Sigmoid colon (tissue), 7 donors: ENCODE data around the gene MACROD2. TPM values are rescaled to one million over a fixed set of nuclear protein-coding genes. Genes with fewer than 3 reads are reported as not detected.

ENCODE experiments used
- DNase-seq: peaks from one replicate; pipeline ENCODE4 v3.0.0-alpha.2; 2019
- H3K27ac ChIP-seq, 4 donors: fragments of 200-600 bp; sonication (generic); one replicate each; pipeline ENCODE4 v1.5.1; 2016 to 2019; ENCODE audit warnings: mild to moderate bottlenecking in 1 of 4
- H3K27me3 ChIP-seq, 3 donors: fragments of 200-600 bp; sonication (generic); one replicate each; pipeline ENCODE4 v1.5.1; 2019; ENCODE audit warnings: mild to moderate bottlenecking in 1 of 3
- H3K36me3 ChIP-seq, 4 donors: fragments of 200-600 bp; sonication (generic); one replicate each; pipeline ENCODE4 v1.5.1; 2016 to 2019
- H3K4me1 ChIP-seq, 4 donors: fragments of 200-600 bp; sonication (generic); one replicate each; pipeline ENCODE4 v1.5.1; 2017 to 2019
- H3K4me3 ChIP-seq, 4 donors: fragments of 200-600 bp; sonication (generic); one replicate each; pipeline ENCODE4 v1.5.1; 2017 to 2019; ENCODE audit warnings: mild to moderate bottlenecking in 2 of 4, moderate library complexity in 1 of 4
- H3K9me3 ChIP-seq, 4 donors: fragments of 200-600 bp in 3 of 4; sonication (generic) in 3 of 4; one replicate each; pipeline versions ENCODE4 v1.5.1 to v1.6.1; 2013 to 2019
- EP300 ChIP-seq, 4 donors: sonication (generic); formaldehyde crosslinking; IDR thresholded peaks; one replicate each; pipeline ENCODE4 v1.6.1; 2017; ENCODE audit warnings: antibody characterized with exemption in 4 of 4
- POLR2A ChIP-seq, 2 donors: fragments of 450-650 bp; IDR thresholded peaks; one replicate each; pipeline ENCODE4 v1.6.1; 2016; ENCODE audit warnings: antibody characterized with exemption in 2 of 2, mild to moderate bottlenecking in 2 of 2, moderate library complexity in 2 of 2
- POLR2AphosphoS5 ChIP-seq, 4 donors: sonication (generic); formaldehyde crosslinking; IDR thresholded peaks; one replicate each; pipeline ENCODE4 v1.6.1; 2017; ENCODE audit warnings: antibody characterized with exemption in 4 of 4
- WGBS, 2 donors: extraction: QIAGEN DNeasy Blood & Tissue Kit; methylation state at CpG; one replicate each; pipeline ENCODE4 v1.1.7; 2013; 5-methylcytosine and 5-hydroxymethylcytosine counted together
- intact Hi-C: fragments of 100-400 bp; cut with DNase I; formaldehyde crosslinking; loops from one replicate; pipeline ENCODE4 v1.15.1; 2023
- polyA plus RNA-seq, 3 donors: library from polyadenylated mRNA; stranded (reverse); fragments of 200-250 nt; gene quantifications; one replicate each; pipeline ENCODE4 v1.2.3, GENCODE V29; 2013
- total RNA-seq, 4 donors: library from RNA; depleted of rRNA; stranded (reverse); fragments of >200 nt; gene quantifications; one replicate each; pipeline ENCODE4 v1.1.0, GENCODE V29; 2016
- TF ChIP-seq, protein P1 (sequence below), 4 experiments: fragments of 450-650 bp in 3 of 4; fragments of 200-600 bp in 1 of 4; IDR thresholded peaks; one replicate each; pipeline ENCODE4 v1.5.1; 2016 to 2019; ENCODE audit warnings: antibody characterized with exemption in 4 of 4, mild to moderate bottlenecking in 3 of 4, moderate library complexity in 2 of 4
- donor health status: healthy with polysubstance abuse.
- donor health status: Bipolar disorder and iron deficiency.
- donor health status: healthy.

Gene MACROD2
- total and polyA plus RNA-seq, 7 donors = 1.2 to 22.4 (median 5.8) TPM

DNA sequence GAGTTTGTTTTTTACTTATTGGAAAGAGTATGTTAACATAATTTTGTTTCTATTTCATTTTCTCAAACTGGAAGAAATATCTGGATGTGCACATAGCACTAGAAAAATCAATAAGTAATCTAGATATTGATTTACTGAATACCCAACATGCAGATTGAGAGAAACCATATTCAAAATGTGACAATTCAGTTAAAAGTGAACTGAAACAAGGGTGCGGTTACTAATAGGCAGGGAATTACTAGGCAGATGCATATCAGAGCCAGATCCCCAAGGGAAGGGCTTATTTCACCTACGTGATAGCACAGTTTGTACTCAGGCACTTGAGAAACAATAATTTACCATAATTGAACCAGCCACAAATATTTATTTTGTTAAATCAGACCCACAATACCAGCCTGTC is 835.1 kb downstream of the MACROD2 start:
- WGBS, 2 donors = 78 to 80% methylated on average over 2 of the region's 2 CpGs
- H3K4me1 ChIP-seq = no peaks in the 10 kb centered on the region
- H3K27ac ChIP-seq = no peak overlapping the region
- H3K9me3 ChIP-seq = no peaks in the 10 kb centered on the region
- no peaks in the 10 kb centered on the region for H3K36me3 ChIP-seq
- H3K4me3 ChIP-seq = no peak overlapping the region
- DNase-seq = no peak
- intact Hi-C loops = no loop called here
- H3K27me3 ChIP-seq = no peaks in the 10 kb centered on the region
- no peak for TF ChIP-seq EP300 (IDR thresholded peaks at IDR 0.05)
- TF ChIP-seq, protein P1, sequence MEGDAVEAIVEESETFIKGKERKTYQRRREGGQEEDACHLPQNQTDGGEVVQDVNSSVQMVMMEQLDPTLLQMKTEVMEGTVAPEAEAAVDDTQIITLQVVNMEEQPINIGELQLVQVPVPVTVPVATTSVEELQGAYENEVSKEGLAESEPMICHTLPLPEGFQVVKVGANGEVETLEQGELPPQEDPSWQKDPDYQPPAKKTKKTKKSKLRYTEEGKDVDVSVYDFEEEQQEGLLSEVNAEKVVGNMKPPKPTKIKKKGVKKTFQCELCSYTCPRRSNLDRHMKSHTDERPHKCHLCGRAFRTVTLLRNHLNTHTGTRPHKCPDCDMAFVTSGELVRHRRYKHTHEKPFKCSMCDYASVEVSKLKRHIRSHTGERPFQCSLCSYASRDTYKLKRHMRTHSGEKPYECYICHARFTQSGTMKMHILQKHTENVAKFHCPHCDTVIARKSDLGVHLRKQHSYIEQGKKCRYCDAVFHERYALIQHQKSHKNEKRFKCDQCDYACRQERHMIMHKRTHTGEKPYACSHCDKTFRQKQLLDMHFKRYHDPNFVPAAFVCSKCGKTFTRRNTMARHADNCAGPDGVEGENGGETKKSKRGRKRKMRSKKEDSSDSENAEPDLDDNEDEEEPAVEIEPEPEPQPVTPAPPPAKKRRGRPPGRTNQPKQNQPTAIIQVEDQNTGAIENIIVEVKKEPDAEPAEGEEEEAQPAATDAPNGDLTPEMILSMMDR (IDR thresholded peaks at IDR 0.05) = no peak
- no peak for TF ChIP-seq POLR2A (IDR thresholded peaks at IDR 0.05)
- no peak for TF ChIP-seq POLR2AphosphoS5 (IDR thresholded peaks at IDR 0.05)

DNA sequence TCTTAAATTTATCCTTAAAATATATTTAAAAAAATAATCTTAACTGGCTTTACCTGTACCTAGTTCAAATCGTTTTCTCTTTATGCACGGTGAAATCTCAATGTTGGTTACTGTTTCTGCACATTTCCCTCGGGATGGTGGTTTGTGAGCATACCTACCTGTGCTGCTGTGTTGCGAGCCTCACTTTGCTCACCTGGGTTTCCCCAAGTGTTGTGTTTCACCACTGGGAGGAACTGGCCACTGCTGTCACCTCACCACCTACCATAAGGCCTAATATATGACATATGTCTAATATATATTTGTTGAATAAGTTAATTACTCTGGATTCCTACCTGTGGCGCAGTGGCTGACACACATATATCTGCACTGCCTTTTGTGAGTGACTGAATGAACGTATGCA is 835.6 kb downstream of the MACROD2 start:
- H3K27me3 ChIP-seq = no peaks in the 10 kb centered on the region
- 83 to 91% methylated on average over 6 of the region's 6 CpGs for WGBS, 2 donors
- no peaks in the 10 kb centered on the region for H3K9me3 ChIP-seq
- no peaks in the 10 kb centered on the region for H3K36me3 ChIP-seq
- no peak for TF ChIP-seq EP300 (IDR thresholded peaks at IDR 0.05)
- no peak for TF ChIP-seq POLR2AphosphoS5 (IDR thresholded peaks at IDR 0.05)
- TF ChIP-seq POLR2A (IDR thresholded peaks at IDR 0.05) = no peak
- TF ChIP-seq, protein P1 (IDR thresholded peaks at IDR 0.05) = no peak
- H3K27ac ChIP-seq = no peak overlapping the region
- no peak overlapping the region for H3K4me3 ChIP-seq
- no peaks in the 10 kb centered on the region for H3K4me1 ChIP-seq
- no peak for DNase-seq
- intact Hi-C loops = no loop called here

DNA sequence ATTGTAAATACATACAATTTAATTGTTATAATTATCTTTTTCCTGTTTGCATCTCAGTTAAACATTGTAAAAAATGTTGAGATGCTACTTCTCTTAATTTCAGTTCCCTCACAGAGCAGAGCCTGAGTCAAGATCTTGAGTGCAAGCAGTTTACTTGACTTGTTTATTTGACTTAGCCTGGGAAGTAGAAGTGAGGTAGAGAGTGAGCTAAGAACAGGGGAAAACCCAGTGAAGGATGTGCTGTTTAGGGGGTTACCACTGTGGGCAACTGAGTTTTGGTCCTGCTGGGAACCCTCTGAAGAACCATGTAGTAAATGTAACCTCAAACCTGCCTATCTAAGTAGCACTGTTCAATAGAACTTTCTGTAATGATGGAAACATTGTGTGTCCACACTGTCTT is 837.3 kb downstream of the MACROD2 start:
- no peak overlapping the region for H3K27ac ChIP-seq
- intact Hi-C loops = no loop called here
- DNase-seq = no peak
- no peaks in the 10 kb centered on the region for H3K36me3 ChIP-seq
- no peak overlapping the region for H3K4me3 ChIP-seq
- no peaks in the 10 kb centered on the region for H3K27me3 ChIP-seq
- TF ChIP-seq POLR2AphosphoS5 (IDR thresholded peaks at IDR 0.05) = no peak
- TF ChIP-seq, protein P1 (IDR thresholded peaks at IDR 0.05) = no peak
- TF ChIP-seq EP300 (IDR thresholded peaks at IDR 0.05) = no peak
- TF ChIP-seq POLR2A (IDR thresholded peaks at IDR 0.05) = no peak
- H3K4me1 ChIP-seq = no peaks in the 10 kb centered on the region
- H3K9me3 ChIP-seq = no peaks in the 10 kb centered on the region

DNA sequence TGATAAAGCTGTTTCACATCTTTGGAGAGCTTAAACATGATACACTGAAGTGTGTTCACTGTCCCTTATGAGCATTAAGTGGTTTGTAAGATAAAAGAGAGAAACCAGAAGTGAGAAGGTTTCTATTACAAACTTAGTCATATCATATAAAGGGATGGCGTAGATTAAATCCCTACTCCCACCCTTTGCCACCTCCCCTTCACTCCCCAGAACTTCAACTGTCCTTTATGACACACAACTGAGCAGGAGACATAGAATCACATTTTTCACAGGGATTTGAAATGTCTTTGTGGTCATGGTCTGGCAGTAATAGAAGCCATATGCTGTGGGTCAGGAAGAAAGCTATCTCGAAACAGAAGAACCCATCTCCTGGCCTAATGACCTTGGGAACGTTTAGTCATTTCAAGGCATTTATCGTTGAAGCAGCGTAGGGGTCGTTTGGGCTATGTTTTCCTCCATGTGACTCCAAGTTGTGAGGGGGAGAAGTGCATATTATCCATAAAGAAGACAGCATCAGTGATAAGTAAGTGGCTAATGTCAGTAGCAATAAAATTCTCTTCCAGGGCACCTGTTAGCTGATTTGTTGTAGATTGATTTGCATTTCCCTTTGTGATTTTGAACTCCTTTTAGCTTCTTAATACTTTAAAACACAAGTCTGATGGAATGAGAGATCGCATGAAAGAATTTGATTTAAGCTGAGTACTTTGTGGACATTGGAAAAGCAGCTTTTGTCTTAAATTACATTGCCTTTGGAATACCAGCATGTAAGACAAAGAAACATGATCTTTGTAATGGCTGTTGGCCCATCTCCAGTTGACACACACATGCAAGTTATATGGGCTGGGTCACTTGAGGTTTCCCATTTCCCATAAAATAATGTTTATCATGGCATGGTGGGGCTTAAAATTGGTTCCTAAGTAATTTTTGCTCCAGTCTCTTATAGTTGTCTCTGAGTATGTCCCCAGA is 843.6 kb downstream of the MACROD2 start:
- H3K4me1 ChIP-seq = no peaks in the 10 kb centered on the region
- H3K27me3 ChIP-seq = no peaks in the 10 kb centered on the region
- TF ChIP-seq EP300 (IDR thresholded peaks at IDR 0.05) = no peak
- no peak for TF ChIP-seq POLR2A (IDR thresholded peaks at IDR 0.05)
- no peak for TF ChIP-seq POLR2AphosphoS5 (IDR thresholded peaks at IDR 0.05)
- TF ChIP-seq, protein P1 (IDR thresholded peaks at IDR 0.05) = no peak
- no peaks in the 10 kb centered on the region for H3K9me3 ChIP-seq
- no peak overlapping the region for H3K27ac ChIP-seq
- no peak for DNase-seq
- WGBS, 2 donors = 59 to 73% methylated on average over 7 of the region's 7 CpGs
- H3K4me3 ChIP-seq = no peak overlapping the region
- intact Hi-C loops = no loop called here
- no peaks in the 10 kb centered on the region for H3K36me3 ChIP-seq
